G401 (cell line): ENCODE measurements around the gene ANKRD28. TPM values are rescaled to one million over a fixed set of nuclear protein-coding genes. Genes with fewer than 3 reads are reported as not detected.
"Not testable (repeated sequence)": the region's sequence is repeated elsewhere in the genome, so short reads cannot be mapped to it uniquely, and the experiment has no call there.

Experiments
- DNase-seq: peaks from one replicate; pipeline ENCODE4 v3.0.0-alpha.2; 2015; ENCODE audit warnings: low spot score
- in situ Hi-C: cut with HindIII; loops from 2 replicates; pipeline ENCODE4 v1.10.0; 2016; ENCODE audit warnings: low sequenced_read_pairs, mixed read lengths
- total RNA-seq: library from RNA; depleted of rRNA; stranded (reverse); fragments of >200 nt; shearing (Covaris generic); gene quantifications from 2 replicates; pipeline ENCODE4 v1.2.3, GENCODE V29; 2014; rRNA removed

The ANKRD28 gene
- total RNA-seq: 40.3 and 44.4 TPM in 2 replicates

GRCh38 chr3:15797642-15798303, at the start of gene ANKRD28:
TSS of gene ANKRD28 (minus strand) at chr3:15797979. CDS start at chr3:15796521, 1,458 bp downstream.
- in situ Hi-C loops: no loop called here

GRCh38 chr3:15847239-15847638, 49.5 kb upstream of the ANKRD28 start:
- DNase-seq: no peak
- in situ Hi-C loops: no loop called here

More at GRCh38 chr3:15797642-15798303, at the start of gene ANKRD28:
- peak; percentile 87 for DNase-seq

GRCh38 chr3:15846606-15847005, 48.8 kb upstream of the ANKRD28 start:
- in situ Hi-C loops: no loop called here
- DNase-seq: no peak

- in situ Hi-C loops: no loop called here
- no peak for DNase-seq
Measured at GRCh38 chr3:15845475-15845874, 47.7 kb upstream of the ANKRD28 start.

GRCh38 chr3:15844889-15845288, 47.1 kb upstream of the ANKRD28 start:
- in situ Hi-C loops: no loop called here
- no peak for DNase-seq

GRCh38 chr3:15841091-15841973, 43.6 kb upstream of the ANKRD28 start:
- in situ Hi-C loops, DNase-seq: not testable (repeated sequence)

- in situ Hi-C loops: no loop called here
- DNase-seq: no peak
Measured at GRCh38 chr3:15839568-15839967, 41.8 kb upstream of the ANKRD28 start.

- no peak for DNase-seq
- in situ Hi-C loops: no loop called here
Measured at GRCh38 chr3:15831927-15832326, 34.1 kb upstream of the ANKRD28 start.

- no peak for DNase-seq
- in situ Hi-C loops: no loop called here
Measured at GRCh38 chr3:15825016-15825415, 27.2 kb upstream of the ANKRD28 start.

GRCh38 chr3:15823092-15823491, 25.3 kb upstream of the ANKRD28 start:
- DNase-seq: peak; percentile 81

GRCh38 chr3:15822281-15822680, 24.5 kb upstream of the ANKRD28 start:
- in situ Hi-C loops: no loop called here
- no peak for DNase-seq

More at GRCh38 chr3:15823092-15823491, 25.3 kb upstream of the ANKRD28 start:
- in situ Hi-C loops: no loop called here

- no peak for DNase-seq
- in situ Hi-C loops: no loop called here
Measured at GRCh38 chr3:15820911-15821310, 23.1 kb upstream of the ANKRD28 start.

- no peak for DNase-seq
- in situ Hi-C loops: no loop called here
Measured at GRCh38 chr3:15819576-15819975, 21.8 kb upstream of the ANKRD28 start.

GRCh38 chr3:15819043-15819442, 21.3 kb upstream of the ANKRD28 start:
- in situ Hi-C loops: no loop called here
- no peak for DNase-seq

- in situ Hi-C loops: no loop called here
- DNase-seq: peak; percentile 83
Measured at GRCh38 chr3:15815696-15816095, 17.9 kb upstream of the ANKRD28 start.

- DNase-seq, in situ Hi-C loops: not testable (repeated sequence)
Measured at GRCh38 chr3:15813079-15813478, 15.3 kb upstream of the ANKRD28 start.

GRCh38 chr3:15812183-15812582, 14.4 kb upstream of the ANKRD28 start:
- in situ Hi-C loops: no loop called here
- DNase-seq: peak; percentile 66

- DNase-seq: no peak
- in situ Hi-C loops: no loop called here
Measured at GRCh38 chr3:15810702-15811101, 12.9 kb upstream of the ANKRD28 start.

- in situ Hi-C loops: no loop called here
Measured at GRCh38 chr3:15809313-15809712, 11.5 kb upstream of the ANKRD28 start.

GRCh38 chr3:15808679-15809310, 11.0 kb upstream of the ANKRD28 start:
- in situ Hi-C loops: no loop called here
- no peak for DNase-seq

More at GRCh38 chr3:15809313-15809712, 11.5 kb upstream of the ANKRD28 start:
- DNase-seq: no peak
